Activated CD8-positive, alpha-beta T cell treated with anti-CD3 and anti-CD28 coated beads, Interleukin-2, amount 10 ng/mL, durations not matched to agents 7 days and 5 days (primary cell): ENCODE measurements around the gene GUCA1C. TPM values are rescaled to one million over a fixed set of nuclear protein-coding genes. Genes with fewer than 3 reads are reported as not detected.

Experiments
- ATAC-seq: fragments of 150-1000 bp; cut with Tn5 transposase; one replicate; pipeline ENCODE4 v1.10.0; 2021; ENCODE audit warnings: moderate library complexity
- CTCF ChIA-PET: fragments of 350-600 bp; sonication (Branson Sonifier 250); formaldehyde crosslinking; loops from one replicate; lab custom pipeline; 2021; ENCODE audit warnings: antibody characterized with exemption; lab: Charles Lee
- POLR2A ChIA-PET: fragments of 350-600 bp; sonication (Branson Sonifier 250); formaldehyde crosslinking; loops from one replicate; lab custom pipeline; 2021; ENCODE audit warnings: antibody characterized with exemption; lab: Charles Lee
- DNase-seq: peaks from one replicate; pipeline ENCODE4 v3.0.0-alpha.2; 2020
- H3K27ac Mint-ChIP-seq: one replicate; pipeline ENCODE4 v1.8.0; 2021; ENCODE audit warnings: mild to moderate bottlenecking, mixed read lengths
- H3K27me3 Mint-ChIP-seq: one replicate; pipeline ENCODE4 v1.8.0; 2021; ENCODE audit warnings: low read depth, mixed read lengths
- H3K36me3 Mint-ChIP-seq: one replicate; pipeline ENCODE4 v1.8.0; 2021; ENCODE audit warnings: low read depth, mixed read lengths
- H3K4me1 Mint-ChIP-seq: one replicate; pipeline ENCODE4 v1.8.0; 2021; ENCODE audit warnings: low read depth, mixed read lengths
- H3K4me3 Mint-ChIP-seq: one replicate; pipeline ENCODE4 v1.8.0; 2021; ENCODE audit warnings: mild to moderate bottlenecking, mixed read lengths
- H3K9me3 Mint-ChIP-seq: one replicate; pipeline ENCODE4 v1.8.0; 2022; ENCODE audit warnings: mixed read lengths; ENCODE audit not compliant: insufficient read depth
- total RNA-seq, 2 experiments: library from RNA; stranded (reverse); gene quantifications; one replicate each; pipeline ENCODE4 v1.2.3, GENCODE V29; 2021

Gene GUCA1C
- total RNA-seq, 2 experiments from 2014 or later = not detected

GRCh38 chr3:108861401-108861800, 92.3 kb downstream of the GUCA1C start:
- Mint-ChIP-seq H3K4me1 (peaks cover 33% of the 10 kb centered on the region), H3K9me3 (peaks cover 11% of the 10 kb centered on the region), H3K4me3 (no peak overlapping the region), H3K27ac (peak overlapping the region; percentile 9), H3K27me3 (no peaks in the 10 kb centered on the region), H3K36me3 (peaks cover 76% of the 10 kb centered on the region)
- no peak for DNase-seq
- ChIA-PET CTCF (interaction anchor here (2.4 kb wide), 1 partner anchor 54 kb away, joined by 11 read pairs; no protein-coding TSS in a partner anchor), POLR2A (no interaction called here)
- ATAC-seq = no peak

Other genes starting within 250 kb of the GUCA1C start
- not detected for gene RETNLB, start 196.5 kb downstream of the GUCA1C start, total RNA-seq
- gene TRAT1, start 131.1 kb downstream of the GUCA1C start, total RNA-seq = 10 to 100 TPM; 54.5 to 58.4 TPM
- gene MORC1, start 164.3 kb upstream of the GUCA1C start, total RNA-seq = not detected
- gene C3orf85, start 182.8 kb upstream of the GUCA1C start, total RNA-seq = not detected